GM19372 (cell line): ENCODE measurements around the gene GRK2.

Experiments used
- ATAC-seq: cut with Tn5 transposase; IDR thresholded peaks from one replicate; pipeline ENCODE4 v1.9.1; 2021; ENCODE audit warnings: mild to moderate bottlenecking, low read depth, moderate library complexity; ENCODE audit not compliant: unreplicated experiment

Gene GRK2

DNA sequence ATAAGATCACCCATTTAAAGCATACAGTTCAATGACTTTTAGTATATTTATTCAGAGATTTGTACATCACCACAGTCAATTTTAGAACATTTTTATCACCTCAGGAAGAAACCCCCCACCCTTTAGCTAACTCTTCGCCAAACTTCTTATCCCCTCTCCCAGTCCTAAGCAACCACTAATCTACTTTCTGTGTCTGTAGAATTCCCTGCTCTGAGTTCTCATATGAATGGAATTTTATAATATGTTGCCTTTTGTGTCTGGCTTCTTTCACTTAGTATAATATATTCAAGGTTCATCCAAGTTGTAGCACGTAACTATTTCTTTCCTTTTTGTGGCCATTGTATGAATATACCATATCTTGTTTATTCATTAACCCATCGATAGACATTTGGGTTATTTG is 26.4 kb downstream of the GRK2 start:
- ATAC-seq = no peak

DNA sequence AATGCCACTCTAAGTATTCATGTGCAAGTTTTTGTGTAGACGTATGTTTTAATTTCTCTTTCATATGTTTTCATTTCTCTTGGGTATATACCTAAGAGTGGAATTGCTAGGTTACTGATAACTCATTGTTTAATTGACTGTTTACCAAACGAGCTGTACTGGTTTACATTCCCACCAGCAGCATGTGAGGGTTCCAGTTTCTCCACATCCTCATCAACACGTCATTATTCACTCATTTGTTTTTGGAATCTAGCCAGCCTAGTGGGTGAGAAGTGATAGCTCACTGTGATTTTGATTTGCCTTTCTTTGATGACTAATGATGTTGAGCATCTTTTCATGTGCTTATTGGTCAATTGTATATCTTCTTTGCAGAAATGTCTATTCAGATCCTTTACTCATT is 26.8 kb downstream of the GRK2 start:
- ATAC-seq = no peak

DNA sequence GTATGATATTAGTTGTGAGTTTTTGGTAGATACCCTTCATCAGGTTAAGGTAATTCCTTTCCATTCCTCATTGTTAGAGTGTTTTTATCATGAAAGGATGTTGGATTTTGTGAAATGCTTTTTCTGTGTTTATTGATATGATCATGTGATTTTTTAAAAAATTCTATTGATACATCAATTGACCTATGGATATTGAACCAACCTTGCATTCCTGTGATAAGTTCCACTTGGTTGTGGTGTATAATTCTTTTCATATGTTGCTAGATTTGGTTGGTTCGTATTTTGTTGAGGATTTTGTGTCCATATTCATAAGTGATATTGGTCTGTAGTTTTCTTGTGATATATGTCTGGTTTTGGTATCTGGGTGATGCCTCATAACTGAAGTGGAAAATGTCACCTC is 29.6 kb downstream of the GRK2 start:
- ATAC-seq = no peak

DNA sequence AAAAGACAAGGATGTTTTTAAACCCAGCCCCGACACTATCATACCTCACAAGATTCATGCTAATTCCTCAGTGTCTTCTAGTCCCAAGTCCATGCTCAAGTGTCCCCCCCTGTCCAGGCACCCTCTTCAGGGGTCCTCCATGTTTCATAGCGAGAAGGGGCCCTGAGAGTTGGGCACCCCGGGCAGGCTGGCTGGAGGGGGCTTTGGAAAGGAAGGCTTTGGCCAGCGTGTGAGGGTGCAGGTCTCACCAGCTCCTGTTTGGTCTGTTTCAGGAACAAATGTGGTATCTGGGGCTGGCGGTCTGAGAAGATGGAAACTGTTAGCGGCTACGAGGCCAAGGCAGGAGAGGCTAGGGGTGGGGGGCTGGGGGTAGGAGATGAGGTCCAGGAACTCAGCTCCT is 32.5 kb downstream of the GRK2 start:
- ATAC-seq = no peak

DNA sequence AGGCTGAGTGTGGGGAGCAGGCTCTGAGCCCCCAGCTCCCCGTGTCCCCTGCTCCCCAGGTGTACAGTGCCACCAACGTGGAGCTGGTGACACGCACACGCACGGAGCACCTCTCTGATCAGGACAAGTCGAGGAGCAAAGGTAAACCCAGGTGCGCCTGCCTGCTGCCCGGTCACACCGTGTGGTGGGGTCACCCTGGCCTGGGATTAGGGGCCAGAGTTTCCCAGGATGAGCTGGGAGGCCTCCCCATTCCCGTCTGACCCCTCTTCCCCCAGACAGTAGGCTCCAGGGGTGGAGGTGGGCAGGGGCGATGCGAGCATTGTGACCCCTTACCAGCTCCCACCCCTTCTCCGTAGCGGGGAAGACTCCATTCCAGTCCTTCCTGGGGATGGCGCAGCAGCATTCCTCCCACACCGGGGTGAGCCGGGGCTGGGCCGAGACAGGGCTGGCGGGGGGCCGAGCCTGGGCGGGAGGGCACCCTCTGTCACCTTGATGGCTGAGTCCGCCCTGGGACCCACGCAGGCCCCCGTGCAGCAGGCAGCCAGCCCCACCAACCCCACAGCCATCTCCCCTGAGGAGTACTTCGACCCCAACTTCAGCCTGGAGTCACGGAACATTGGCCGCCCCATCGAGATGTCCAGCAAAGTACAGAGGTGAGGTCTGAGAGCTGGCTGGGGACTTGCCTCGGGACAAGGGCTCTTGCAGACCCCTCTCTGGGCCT is 33.4 kb downstream of the GRK2 start:
- no peak for ATAC-seq

DNA sequence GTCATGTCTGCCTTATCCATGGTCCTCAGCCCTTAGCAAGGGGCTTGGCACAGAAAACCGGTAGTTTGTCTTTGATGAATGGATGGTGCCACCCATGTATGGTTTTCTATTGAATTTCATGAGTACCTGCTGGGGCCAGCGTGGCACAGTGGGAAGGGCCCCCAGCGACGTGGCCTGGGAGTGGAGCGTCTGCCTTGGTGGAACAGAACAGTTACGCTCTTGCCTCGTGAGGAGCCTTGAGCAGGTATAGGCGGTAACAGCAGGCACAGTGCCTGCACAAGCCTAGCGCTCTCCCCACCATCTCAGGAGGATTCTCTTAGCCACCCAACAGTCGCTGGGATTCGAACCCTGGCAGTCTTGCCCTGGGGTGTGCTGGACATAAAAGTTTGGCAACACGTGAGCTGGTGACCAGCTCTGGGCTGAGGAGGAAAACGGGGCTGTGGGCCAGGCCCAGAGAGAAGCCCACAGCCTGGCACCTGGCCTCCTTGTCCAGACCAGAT is 34.0 kb downstream of the GRK2 start:
- ATAC-seq = no peak

DNA sequence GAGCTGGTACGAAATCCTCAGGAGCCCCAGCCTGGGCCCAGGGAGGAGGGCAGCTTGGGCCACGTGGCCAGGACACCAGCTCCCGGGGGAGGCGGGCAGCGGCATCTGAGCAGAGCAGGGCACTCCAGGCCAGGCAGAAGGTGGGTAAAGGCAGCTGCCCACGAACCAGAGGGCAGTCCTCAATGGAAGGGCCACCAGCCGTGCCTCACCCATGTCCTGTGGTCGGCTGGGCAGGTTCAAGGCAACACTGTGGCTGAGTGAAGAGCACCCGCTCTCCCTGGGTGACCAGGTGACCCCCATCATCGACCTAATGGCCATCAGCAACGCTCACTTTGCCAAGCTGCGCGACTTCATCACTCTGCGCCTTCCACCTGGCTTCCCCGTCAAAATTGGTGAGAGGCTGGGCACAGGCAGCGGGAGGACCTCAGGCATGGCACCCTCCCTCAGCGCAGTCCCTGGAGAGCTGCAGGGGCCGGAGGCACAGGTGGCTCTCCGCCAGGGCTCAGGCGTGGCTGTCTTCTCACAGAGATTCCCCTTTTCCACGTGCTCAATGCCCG is 34.6 kb downstream of the GRK2 start:
- ATAC-seq = no peak

DNA sequence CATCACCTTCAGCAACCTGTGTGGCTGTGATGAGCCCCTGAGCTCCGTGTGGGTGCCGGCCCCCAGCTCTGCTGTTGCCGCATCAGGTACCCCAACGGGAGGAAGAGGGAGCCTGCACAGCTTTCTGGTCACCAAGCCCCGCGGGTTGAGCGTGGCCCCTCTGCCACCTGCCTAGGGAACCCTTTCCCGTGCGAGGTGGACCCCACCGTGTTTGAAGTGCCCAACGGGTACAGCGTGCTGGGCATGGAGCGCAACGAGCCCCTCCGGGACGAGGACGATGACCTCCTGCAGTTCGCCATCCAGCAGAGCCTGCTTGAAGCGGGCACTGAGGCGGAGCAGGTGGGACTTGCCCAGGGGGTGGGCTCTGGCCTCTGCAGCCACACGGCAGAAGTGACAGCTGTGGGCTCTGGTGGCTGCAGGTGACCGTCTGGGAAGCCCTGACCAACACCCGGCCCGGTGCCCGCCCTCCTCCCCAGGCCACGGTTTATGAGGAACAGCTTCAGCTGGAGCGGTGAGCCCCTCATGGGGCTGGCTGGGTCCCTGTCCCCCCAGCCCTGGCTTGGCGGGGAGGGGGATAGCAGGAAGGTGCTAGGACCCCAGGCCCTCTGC is 35.1 kb downstream of the GRK2 start:
- ATAC-seq = no peak

DNA sequence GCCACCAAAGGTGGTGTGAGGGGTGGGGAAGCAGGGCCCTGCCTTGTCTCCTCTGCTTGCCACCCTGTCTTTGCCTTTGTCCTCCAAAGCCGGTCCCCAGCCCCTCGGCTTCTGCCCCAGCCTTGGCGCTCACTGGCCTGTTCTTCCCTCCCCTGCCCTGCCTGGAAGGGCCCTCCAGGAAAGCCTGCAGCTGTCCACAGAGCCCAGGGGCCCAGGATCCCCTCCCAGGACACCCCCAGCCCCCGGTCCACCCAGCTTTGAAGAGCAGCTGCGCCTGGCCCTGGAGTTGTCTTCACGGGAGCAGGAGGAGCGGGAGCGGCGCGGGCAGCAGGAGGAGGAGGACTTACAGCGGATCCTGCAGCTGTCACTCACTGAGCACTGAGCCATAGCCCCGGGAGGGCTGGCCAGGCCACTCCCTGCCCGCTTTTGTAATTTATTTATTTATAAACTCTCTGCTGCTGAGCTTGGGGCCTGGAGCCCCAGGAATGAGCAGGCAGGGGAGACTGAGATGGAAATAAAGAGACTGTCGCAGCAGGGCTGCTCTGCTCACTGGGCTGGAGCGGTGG is 35.8 kb downstream of the GRK2 start:
- ATAC-seq = no peak

DNA sequence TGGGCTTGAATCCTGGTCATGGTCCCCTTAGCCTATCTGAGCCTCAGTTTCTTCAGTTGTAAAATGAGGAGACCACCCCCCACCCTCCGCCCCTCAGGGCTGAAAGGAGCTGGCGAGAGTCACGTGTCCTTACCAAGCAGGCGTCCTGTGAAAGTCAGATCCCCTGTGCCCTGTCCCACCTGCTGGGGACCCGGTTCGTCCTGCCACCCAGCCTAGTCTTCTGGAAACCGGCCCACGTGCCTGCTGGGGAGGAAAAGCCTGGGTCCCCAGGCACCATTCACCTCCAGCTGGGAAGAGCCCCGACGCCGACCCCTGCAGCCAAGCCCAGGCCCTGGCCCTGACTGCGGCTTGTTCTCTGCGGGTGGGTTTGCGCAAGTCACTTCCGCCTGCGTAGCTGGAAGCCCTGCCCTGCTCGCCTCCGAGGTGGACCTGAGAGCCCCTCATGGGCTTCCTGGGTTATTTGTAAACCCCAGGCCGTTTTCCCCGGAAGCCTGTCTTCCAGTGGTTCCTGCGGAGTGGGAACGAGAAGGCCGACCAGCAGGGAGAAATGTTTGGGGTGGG is 36.4 kb downstream of the GRK2 start:
- ATAC-seq = no peak

DNA sequence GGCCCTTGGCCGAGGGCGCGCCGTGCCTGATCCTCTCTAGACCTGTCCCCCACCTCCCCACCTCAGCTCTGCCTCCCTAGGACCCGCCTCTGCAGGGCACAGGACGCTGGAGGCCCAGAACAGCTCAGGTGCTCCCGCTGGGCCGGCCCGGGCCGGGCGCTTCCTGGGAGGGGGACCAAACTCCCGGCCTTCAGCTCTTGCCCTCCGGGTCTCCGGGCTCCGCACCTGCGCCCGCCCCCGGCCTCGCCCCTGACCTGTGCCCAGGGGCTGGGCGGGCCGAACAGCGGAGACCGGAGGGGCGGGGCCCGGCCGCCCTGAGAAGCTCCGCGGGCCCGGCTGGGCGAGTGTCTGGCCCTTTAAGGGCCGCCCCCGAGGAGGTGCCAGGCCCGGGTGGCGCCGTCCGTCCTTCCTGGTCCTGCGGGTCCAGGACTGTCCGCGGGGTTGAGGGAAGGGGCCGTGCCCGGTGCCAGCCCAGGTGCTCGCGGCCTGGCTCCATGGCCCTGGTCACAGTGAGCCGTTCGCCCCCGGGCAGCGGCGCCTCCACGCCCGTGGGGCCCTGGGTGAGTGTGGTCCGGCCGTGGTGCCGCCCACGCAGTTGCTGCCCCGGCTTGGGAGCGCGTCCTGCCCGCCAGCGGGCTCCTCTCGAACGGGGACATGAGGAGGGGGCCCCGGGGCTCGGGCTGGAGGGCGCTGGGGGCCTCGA is 37.0 kb downstream of the GRK2 start, which contains the start of gene SSH3:
TSS of gene SSH3 (plus strand) at position 399 of the 703 bp plus-strand sequence. CDS start at position 495, 96 bp downstream.
- no peak for ATAC-seq

DNA sequence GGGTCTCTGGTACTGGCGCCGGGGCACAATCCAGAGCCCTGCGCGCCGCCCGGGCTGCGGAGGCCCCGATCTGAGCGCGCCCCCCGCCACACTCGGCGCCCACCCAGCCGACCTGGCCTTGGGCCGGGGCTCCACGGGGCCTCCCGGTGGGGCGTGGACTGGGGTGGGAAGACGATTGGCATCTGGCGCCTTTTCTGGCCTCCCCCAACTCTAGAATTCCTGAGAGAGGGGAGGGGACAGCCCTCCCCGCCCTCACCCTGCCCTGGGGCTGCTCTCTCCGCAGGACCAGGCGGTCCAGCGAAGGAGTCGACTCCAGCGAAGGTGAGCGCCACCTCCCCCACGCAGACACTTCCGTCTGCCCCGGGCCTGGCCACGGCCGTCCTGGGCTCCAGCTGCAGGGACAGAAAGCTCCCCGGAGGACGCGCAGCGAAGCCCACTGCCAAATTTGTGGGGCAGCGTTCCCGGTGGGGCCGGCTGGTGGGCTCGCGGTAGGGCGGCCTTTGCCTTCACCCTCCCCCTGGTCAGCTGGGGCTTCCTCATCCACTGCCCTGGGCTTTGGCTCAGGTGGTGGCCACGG is 37.6 kb downstream of the GRK2 start:
- no peak for ATAC-seq

DNA sequence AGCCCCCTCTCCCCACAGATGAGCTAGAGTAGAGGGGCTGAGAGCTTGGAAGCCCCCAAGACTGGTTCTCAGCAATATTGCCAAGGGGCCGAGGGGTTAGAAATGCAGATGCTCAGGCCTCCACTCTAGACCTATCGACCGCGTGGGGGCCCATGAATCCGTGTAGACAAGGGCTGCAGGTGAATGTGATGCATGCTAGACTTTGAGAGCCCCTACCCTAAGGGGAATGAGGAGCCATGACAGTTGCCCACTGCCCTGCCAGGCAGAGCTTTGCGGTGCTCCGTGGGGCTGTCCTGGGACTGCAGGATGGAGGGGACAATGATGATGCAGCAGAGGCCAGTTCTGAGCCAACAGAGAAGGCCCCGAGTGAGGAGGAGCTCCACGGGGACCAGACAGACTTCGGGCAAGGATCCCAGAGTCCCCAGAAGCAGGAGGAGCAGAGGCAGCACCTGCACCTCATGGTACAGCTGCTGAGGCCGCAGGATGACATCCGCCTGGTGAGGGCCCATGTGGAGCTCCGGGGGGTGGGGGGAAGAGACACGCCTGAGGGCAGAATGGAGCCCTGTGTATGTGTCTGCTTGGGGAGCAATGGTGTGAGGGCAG is 38.3 kb downstream of the GRK2 start:
- no peak for ATAC-seq

DNA sequence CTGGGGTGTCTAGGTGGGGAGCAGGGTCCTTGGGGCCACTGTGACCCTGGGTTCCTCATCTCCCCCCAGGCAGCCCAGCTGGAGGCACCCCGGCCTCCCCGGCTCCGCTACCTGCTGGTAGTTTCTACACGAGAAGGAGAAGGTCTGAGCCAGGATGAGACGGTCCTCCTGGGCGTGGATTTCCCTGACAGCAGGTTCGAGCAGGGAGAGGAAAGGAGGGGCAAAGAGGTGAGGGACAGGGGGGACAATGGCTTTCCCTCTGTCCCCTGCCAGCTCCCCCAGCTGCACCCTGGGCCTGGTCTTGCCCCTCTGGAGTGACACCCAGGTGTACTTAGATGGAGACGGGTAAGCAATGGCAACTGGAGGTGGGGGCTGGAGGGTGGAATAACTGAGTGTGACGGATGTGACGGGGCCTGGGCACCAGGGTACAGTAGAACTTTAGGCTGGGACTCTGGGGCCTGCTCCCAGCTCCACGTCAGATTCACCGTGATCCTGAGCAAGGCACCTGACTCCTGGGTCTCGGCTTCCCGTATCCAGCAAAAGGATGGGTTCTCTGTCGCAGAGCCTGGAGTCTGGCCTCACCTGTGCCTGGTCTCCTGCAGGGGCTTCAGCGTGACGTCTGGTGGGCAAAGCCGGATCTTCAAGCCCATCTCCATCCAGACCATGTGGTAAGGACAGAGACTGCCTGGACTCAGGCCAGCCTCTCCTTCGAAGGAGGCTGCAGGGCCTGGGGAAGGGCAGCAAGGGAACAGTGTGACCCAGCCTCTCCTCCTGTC is 40.7 kb downstream of the GRK2 start:
- ATAC-seq = no peak

DNA sequence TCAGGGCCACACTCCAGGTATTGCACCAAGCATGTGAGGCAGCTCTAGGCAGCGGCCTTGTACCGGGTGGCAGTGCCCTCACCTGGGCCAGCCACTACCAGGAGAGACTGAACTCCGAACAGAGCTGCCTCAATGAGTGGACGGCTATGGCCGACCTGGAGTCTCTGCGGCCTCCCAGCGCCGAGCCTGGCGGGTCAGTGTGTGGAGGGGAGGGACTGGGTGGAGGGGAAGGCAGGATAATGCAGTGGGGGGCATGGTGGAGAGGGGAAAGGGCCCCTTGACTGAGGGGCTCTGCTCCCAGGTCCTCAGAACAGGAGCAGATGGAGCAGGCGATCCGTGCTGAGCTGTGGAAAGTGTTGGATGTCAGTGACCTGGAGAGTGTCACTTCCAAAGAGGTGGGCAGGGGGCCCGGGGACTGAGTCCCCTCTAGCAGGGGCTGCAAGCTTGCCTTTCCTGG is 41.3 kb downstream of the GRK2 start:
- ATAC-seq = no peak

DNA sequence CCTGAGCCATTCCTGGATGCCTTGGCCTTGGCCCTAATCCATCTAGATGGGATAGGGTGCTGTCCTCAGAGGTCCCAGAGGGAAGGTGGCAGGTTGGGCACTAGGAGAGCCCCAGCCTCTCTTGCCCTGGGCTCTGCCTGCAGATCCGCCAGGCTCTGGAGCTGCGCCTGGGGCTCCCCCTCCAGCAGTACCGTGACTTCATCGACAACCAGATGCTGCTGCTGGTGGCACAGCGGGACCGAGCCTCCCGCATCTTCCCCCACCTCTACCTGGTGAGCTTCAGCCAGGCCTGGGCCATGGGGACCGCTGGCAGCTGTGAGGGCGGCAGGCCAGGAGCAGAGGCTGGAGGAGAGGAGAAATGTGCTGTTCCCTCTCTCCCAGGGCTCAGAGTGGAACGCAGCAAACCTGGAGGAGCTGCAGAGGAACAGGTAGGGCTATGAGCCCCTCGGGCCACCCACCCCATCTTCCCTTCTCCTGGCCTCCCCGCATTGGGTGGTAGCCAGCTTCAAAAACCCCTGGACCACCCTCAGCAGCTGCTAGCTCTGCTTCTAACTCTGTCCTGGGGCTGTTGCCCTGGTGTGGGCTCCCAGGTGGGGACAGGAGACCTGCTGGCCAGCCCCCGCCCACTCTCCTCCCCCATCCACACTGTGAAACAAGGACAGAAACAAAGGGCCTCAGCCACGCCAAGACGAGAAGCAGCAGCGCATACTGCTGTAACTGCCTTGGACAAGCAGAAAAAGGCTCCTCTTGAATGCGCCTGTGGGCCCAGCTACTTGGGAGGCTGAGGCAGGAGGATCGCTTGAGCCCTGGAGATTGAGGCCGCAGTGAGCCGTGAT is 42.0 kb downstream of the GRK2 start:
- no peak for ATAC-seq

DNA sequence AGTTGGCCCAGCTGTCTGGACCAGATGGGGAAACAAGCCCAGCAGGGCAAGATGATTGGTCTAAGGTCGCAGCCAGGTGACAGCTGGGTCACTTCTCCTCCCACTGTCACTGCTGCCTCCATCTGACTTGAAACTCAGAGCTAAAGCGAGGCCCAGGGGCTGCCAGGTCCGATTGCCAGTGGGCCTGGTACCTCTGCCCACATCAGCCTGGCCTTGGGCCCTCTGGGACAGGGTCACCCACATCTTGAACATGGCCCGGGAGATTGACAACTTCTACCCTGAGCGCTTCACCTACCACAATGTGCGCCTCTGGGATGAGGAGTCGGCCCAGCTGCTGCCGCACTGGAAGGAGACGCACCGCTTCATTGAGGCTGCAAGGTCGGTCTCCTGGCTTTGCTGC is 42.9 kb downstream of the GRK2 start:
- no peak for ATAC-seq

DNA sequence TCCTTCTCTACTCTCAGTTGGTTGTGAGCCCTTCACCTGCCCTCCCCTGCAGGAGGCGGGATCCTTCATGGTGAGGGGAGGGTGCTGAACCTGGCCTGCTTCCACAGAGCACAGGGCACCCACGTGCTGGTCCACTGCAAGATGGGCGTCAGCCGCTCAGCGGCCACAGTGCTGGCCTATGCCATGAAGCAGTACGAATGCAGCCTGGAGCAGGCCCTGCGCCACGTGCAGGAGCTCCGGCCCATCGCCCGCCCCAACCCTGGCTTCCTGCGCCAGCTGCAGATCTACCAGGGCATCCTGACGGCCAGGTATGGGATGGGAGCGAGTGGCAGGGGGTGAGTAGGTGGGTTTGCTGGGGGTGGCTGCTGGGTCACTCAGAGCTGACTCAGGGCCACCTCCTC is 43.4 kb downstream of the GRK2 start:
- ATAC-seq = no peak
